ENCODE data around the gene ADAMTSL1. TPM values are rescaled to one million over a fixed set of nuclear protein-coding genes. Genes with fewer than 3 reads are reported as not detected.

Gene ADAMTSL1
- polyA plus RNA-seq, 1 donor from 2014 or later, result 1.1 TPM

GRCh38 chr9:18489861-18490260, 15.9 kb downstream of the ADAMTSL1 start:
- Histone ChIP-seq H3K9me3 (ENCODE audit: low read length) (no peaks in the 10 kb centered on the region), H3K27ac (ENCODE audit: low read length) (no peak overlapping the region), H4K20me1 (ENCODE audit: insufficient read depth) (no peaks in the 10 kb centered on the region), H3K9ac (ENCODE audit: low read length) (no peak overlapping the region), H3K79me2 (replicated peaks; ENCODE audit: insufficient read depth, low read length) (no peaks in the 10 kb centered on the region), H3K27me3 (ENCODE audit: insufficient read depth, low read depth, low read length) (no peaks in the 10 kb centered on the region), H2AFZ (ENCODE audit: low read depth, low read length) (no peak overlapping the region), H3K36me3 (ENCODE audit: insufficient read depth, low read length) (no peaks in the 10 kb centered on the region), H3K9me2 (ENCODE audit: insufficient read depth, low read length) (no peaks in the 10 kb centered on the region), H3K4me3 (ENCODE audit: low read length) (no peak overlapping the region), H3K4me2 (ENCODE audit: low read length) (no peak overlapping the region), H3F3A (ENCODE audit: insufficient read depth, low read length, poor library complexity, severe bottlenecking) (no peaks in the 10 kb centered on the region)
- TF ChIP-seq MXI1 (conservative IDR thresholded peaks at IDR 0.05; ENCODE audit: poor library complexity, severe bottlenecking) (no peak), EZH2 (IDR thresholded peaks at IDR 0.05; ENCODE audit: borderline replicate concordance, insufficient read depth, low read length, poor library complexity, severe bottlenecking) (no peak), SMC3 (conservative IDR thresholded peaks at IDR 0.05; ENCODE audit: poor library complexity) (no peak)

GRCh38 chr9:18490641-18491370, 16.9 kb downstream of the ADAMTSL1 start:
- H3K4me2 ChIP-seq (ENCODE audit: low read length), result no peak overlapping the region
- H3K9ac ChIP-seq (ENCODE audit: low read length), result no peak overlapping the region
- no peak overlapping the region for H3K27ac ChIP-seq (ENCODE audit: low read length)
- no peaks in the 10 kb centered on the region for H3K36me3 ChIP-seq (ENCODE audit: insufficient read depth, low read length)
- no peaks in the 10 kb centered on the region for H3K27me3 ChIP-seq (ENCODE audit: insufficient read depth, low read depth, low read length)
- H3K79me2 ChIP-seq (replicated peaks; ENCODE audit: insufficient read depth, low read length), result no peaks in the 10 kb centered on the region
- no peaks in the 10 kb centered on the region for H3F3A ChIP-seq (ENCODE audit: insufficient read depth, low read length, poor library complexity, severe bottlenecking)
- no peaks in the 10 kb centered on the region for H3K9me3 ChIP-seq (ENCODE audit: low read length)
- no peak overlapping the region for H3K4me3 ChIP-seq (ENCODE audit: low read length)
- no peaks in the 10 kb centered on the region for H4K20me1 ChIP-seq (ENCODE audit: insufficient read depth)
- no peaks in the 10 kb centered on the region for H3K9me2 ChIP-seq (ENCODE audit: insufficient read depth, low read length)
- H2AFZ ChIP-seq (ENCODE audit: low read depth, low read length), result no peak overlapping the region
- TF ChIP-seq SMC3 (conservative IDR thresholded peaks at IDR 0.05; ENCODE audit: poor library complexity) (no peak), EZH2 (IDR thresholded peaks at IDR 0.05; ENCODE audit: borderline replicate concordance, insufficient read depth, low read length, poor library complexity, severe bottlenecking) (no peak), POLR2AphosphoS5 (IDR thresholded peaks at IDR 0.05) (no peak), EP300 (conservative IDR thresholded peaks at IDR 0.05; ENCODE audit: poor library complexity, severe bottlenecking) (no peak)

GRCh38 chr9:18492612-18493011, 18.7 kb downstream of the ADAMTSL1 start:
- Histone ChIP-seq H4K20me1 (ENCODE audit: insufficient read depth) (no peaks in the 10 kb centered on the region), H2AFZ (ENCODE audit: low read depth, low read length) (no peak overlapping the region), H3F3A (ENCODE audit: insufficient read depth, low read length, poor library complexity, severe bottlenecking) (no peaks in the 10 kb centered on the region), H3K79me2 (replicated peaks; ENCODE audit: insufficient read depth, low read length) (no peaks in the 10 kb centered on the region), H3K9ac (ENCODE audit: low read length) (no peak overlapping the region), H3K27me3 (ENCODE audit: insufficient read depth, low read depth, low read length) (no peaks in the 10 kb centered on the region), H3K9me2 (ENCODE audit: insufficient read depth, low read length) (no peaks in the 10 kb centered on the region), H3K27ac (ENCODE audit: low read length) (no peak overlapping the region), H3K4me2 (ENCODE audit: low read length) (no peak overlapping the region), H3K9me3 (ENCODE audit: low read length) (no peaks in the 10 kb centered on the region), H3K4me3 (ENCODE audit: low read length) (no peak overlapping the region), H3K36me3 (ENCODE audit: insufficient read depth, low read length) (no peaks in the 10 kb centered on the region)
- TF ChIP-seq RAD21 (conservative IDR thresholded peaks at IDR 0.05), result no peak
- TF ChIP-seq TAF1 (IDR thresholded peaks at IDR 0.05; ENCODE audit: low read depth), result no peak
- no peak for TF ChIP-seq EZH2 (IDR thresholded peaks at IDR 0.05; ENCODE audit: borderline replicate concordance, insufficient read depth, low read length, poor library complexity, severe bottlenecking)
- no peak for TF ChIP-seq POLR2AphosphoS5 (IDR thresholded peaks at IDR 0.05)

- no peak for TF ChIP-seq REST (IDR thresholded peaks at IDR 0.05; ENCODE audit: borderline replicate concordance)
- TF ChIP-seq SMC3 (conservative IDR thresholded peaks at IDR 0.05; ENCODE audit: poor library complexity), result no peak
- no peak for TF ChIP-seq EZH2 (IDR thresholded peaks at IDR 0.05; ENCODE audit: borderline replicate concordance, insufficient read depth, low read length, poor library complexity, severe bottlenecking)
- no peak for TF ChIP-seq RAD21 (conservative IDR thresholded peaks at IDR 0.05)
- no peak for TF ChIP-seq POLR2AphosphoS5 (IDR thresholded peaks at IDR 0.05)
- no peak for TF ChIP-seq MXI1 (conservative IDR thresholded peaks at IDR 0.05; ENCODE audit: poor library complexity, severe bottlenecking)
- no peak for TF ChIP-seq CTCF (IDR thresholded peaks at IDR 0.05; ENCODE audit: poor library complexity, severe bottlenecking)
- no peak for TF ChIP-seq EP300 (conservative IDR thresholded peaks at IDR 0.05; ENCODE audit: poor library complexity, severe bottlenecking)
- TF ChIP-seq TAF1 (IDR thresholded peaks at IDR 0.05; ENCODE audit: low read depth), result no peak
- Histone ChIP-seq H4K20me1 (ENCODE audit: insufficient read depth) (no peaks in the 10 kb centered on the region), H3K27me3 (ENCODE audit: insufficient read depth, low read depth, low read length) (no peaks in the 10 kb centered on the region), H3K27ac (ENCODE audit: low read length) (no peak overlapping the region), H3K9me2 (ENCODE audit: insufficient read depth, low read length) (no peaks in the 10 kb centered on the region), H3K4me3 (ENCODE audit: low read length) (no peak overlapping the region), H3K9ac (ENCODE audit: low read length) (no peak overlapping the region), H3K4me2 (ENCODE audit: low read length) (no peak overlapping the region), H2AFZ (ENCODE audit: low read depth, low read length) (no peak overlapping the region), H3F3A (ENCODE audit: insufficient read depth, low read length, poor library complexity, severe bottlenecking) (no peaks in the 10 kb centered on the region), H3K79me2 (replicated peaks; ENCODE audit: insufficient read depth, low read length) (no peaks in the 10 kb centered on the region), H3K36me3 (ENCODE audit: insufficient read depth, low read length) (no peaks in the 10 kb centered on the region), H3K9me3 (ENCODE audit: low read length) (no peaks in the 10 kb centered on the region)
Observed at GRCh38 chr9:18493451-18493993, 19.6 kb downstream of the ADAMTSL1 start.

Measured in neural cell (in vitro differentiated cells).